Keratinocyte (primary cell): Measurements from ENCODE around the gene FNDC3A. TPM values are rescaled to one million over a fixed set of nuclear protein-coding genes. Genes with fewer than 3 reads are reported as not detected.

Experiments
- DNase-seq: peaks from one replicate; pipeline ENCODE4 v3.0.0-alpha.2; 2011; ENCODE audit warnings: low read depth, missing footprints, low spot score
- FAIRE-seq: peaks from 2 replicates; lab custom pipeline; 2011; peaks lifted over from hg19 to GRCh38; lab: Jason Lieb, UNC
- H2AFZ ChIP-seq: 2 replicates; pipeline ENCODE4 v1.6.0; 2012; ENCODE audit warnings: low read length, control low read depth, inconsistent platforms; ENCODE audit not compliant: control insufficient read depth
- H3K27ac ChIP-seq: 2 replicates; pipeline ENCODE4 v1.5.1; 2011; ENCODE audit warnings: low read length; ENCODE audit not compliant: control insufficient read depth, insufficient read depth
- H3K27me3 ChIP-seq: 3 replicates; pipeline ENCODE4 v1.6.0; 2011; ENCODE audit warnings: low read length; ENCODE audit not compliant: control insufficient read depth, insufficient read depth; ENCODE audit errors: extremely low read depth
- H3K36me3 ChIP-seq, 2 experiments: 2 replicates in 1 of 2; 3 replicates in 1 of 2; pipeline ENCODE4 v1.5.1; 2011; ENCODE audit warnings: low read length in 2 of 2, mild to moderate bottlenecking in 1 of 2; ENCODE audit not compliant: control insufficient read depth in 2 of 2, insufficient read depth in 2 of 2; ENCODE audit errors: extremely low read depth in 1 of 2
- H3K4me1 ChIP-seq: 3 replicates; pipeline ENCODE4 v1.5.1; 2011; ENCODE audit warnings: low read length; ENCODE audit not compliant: control insufficient read depth, insufficient read depth; ENCODE audit errors: extremely low read depth
- H3K4me2 ChIP-seq: 3 replicates; pipeline ENCODE4 v1.6.0; 2011; ENCODE audit warnings: low read depth, low read length; ENCODE audit not compliant: control insufficient read depth, insufficient read depth; ENCODE audit errors: extremely low read depth
- H3K4me3 ChIP-seq, 3 experiments: fragments of 200-600 bp in 1 of 3; sonication (generic) in 1 of 3; 2 replicates in 2 of 3; 3 replicates in 1 of 3; pipeline ENCODE4 v1.5.1; 2011 to 2016; ENCODE audit warnings: low read length in 3 of 3, mild to moderate bottlenecking in 3 of 3, control low read depth in 2 of 3, inconsistent platforms in 1 of 3, low read depth in 1 of 3, mixed read lengths in 1 of 3, mixed run types in 1 of 3, moderate library complexity in 1 of 3; ENCODE audit not compliant: control insufficient read depth in 2 of 3, insufficient read depth in 2 of 3; ENCODE audit errors: extremely low read depth in 1 of 3
- H3K79me2 ChIP-seq: 2 replicates; pipeline ENCODE4 v1.6.0; 2012; ENCODE audit warnings: low read length; ENCODE audit not compliant: control insufficient read depth, insufficient read depth
- H3K9ac ChIP-seq: 3 replicates; pipeline ENCODE4 v1.6.0; 2011; ENCODE audit warnings: low read length; ENCODE audit not compliant: control insufficient read depth, insufficient read depth; ENCODE audit errors: extremely low read depth
- H3K9me1 ChIP-seq: 3 replicates; pipeline ENCODE4 v1.6.0; 2011; ENCODE audit warnings: low read length; ENCODE audit not compliant: control insufficient read depth, insufficient read depth; ENCODE audit errors: extremely low read depth
- H3K9me3 ChIP-seq: 2 replicates; pipeline ENCODE4 v1.5.1; 2012; ENCODE audit warnings: low read depth, low read length; ENCODE audit not compliant: control insufficient read depth
- H4K20me1 ChIP-seq: 3 replicates; pipeline ENCODE4 v1.6.0; 2011; ENCODE audit warnings: low read length; ENCODE audit not compliant: control insufficient read depth, insufficient read depth; ENCODE audit errors: extremely low read depth
- CTCF ChIP-seq, 3 experiments: IDR thresholded peaks in 1 of 3; conservative IDR thresholded peaks in 1 of 3; optimal IDR thresholded peaks in 1 of 3; 2 replicates in 2 of 3; 3 replicates in 1 of 3; pipeline versions ENCODE3 to v1.5.1; 2011; ENCODE audit warnings: low read length in 3 of 3, mild to moderate bottlenecking in 3 of 3, moderate library complexity in 2 of 3, control low read depth in 1 of 3, inconsistent platforms in 1 of 3; ENCODE audit not compliant: insufficient read depth in 2 of 3; ENCODE audit errors: extremely low read depth in 1 of 3
- EZH2 ChIP-seq: IDR thresholded peaks from one replicate; pipeline ENCODE4 v1.6.1; 2012; ENCODE audit warnings: inconsistent platforms, mild to moderate bottlenecking, low read length, moderate library complexity
- dilution Hi-C: fragments of 300-500 bp; cut with MboI; formaldehyde crosslinking; loops from one replicate; pipeline ENCODE4 v1.7.0; 2020; ENCODE audit warnings: low sequenced_read_pairs; ENCODE audit not compliant: extremely low pct_ligation_motif_present
- polyA plus RNA-seq, 5 experiments: library from polyadenylated mRNA; depleted of rRNA in 3 of 5; stranded (reverse) in 3 of 5; stranded (forward) in 1 of 5; unstranded in 1 of 5; fragments of >200 nt; gene quantifications; 1 replicate in 1 of 5; 2 replicates in 3 of 5; 3 replicates in 1 of 5; pipeline versions ENCODE4 v1.2.1 to v1.2.3, GENCODE V29; 2011 to 2012; ENCODE audit warnings: missing spikeins in 2 of 5, low read depth in 1 of 5, low replicate concordance in 1 of 5

FNDC3A gene
- polyA plus RNA-seq, 1 donor (not counting 4 experiments of a cell fraction or from before 2014, with no cell fraction given): 28.4 TPM

GRCh38 chr13:49093376-49093775 is 117.7 kb downstream of the FNDC3A start:
- Histone ChIP-seq H3K9me1 (no peaks in the 10 kb centered on the region), H3K27me3 (no peaks in the 10 kb centered on the region), H3K9ac (no peak overlapping the region), H3K4me3 (no peak overlapping the region), H3K9me3 (no peaks in the 10 kb centered on the region), H3K4me2 (no peak overlapping the region), H2AFZ (no peak overlapping the region), H3K79me2 (no peaks in the 10 kb centered on the region), H4K20me1 (no peaks in the 10 kb centered on the region), H3K27ac (no peak overlapping the region), H3K4me1 (peaks cover 18% of the 10 kb centered on the region), H3K36me3 (no peaks in the 10 kb centered on the region)
- no peak for FAIRE-seq
- dilution Hi-C loops: no loop called here
- no peak for DNase-seq
- TF ChIP-seq EZH2 (no peak), CTCF (optimal IDR thresholded peaks at IDR 0.05 in 1 of 3, IDR thresholded peaks at IDR 0.05 in 1 of 3, conservative IDR thresholded peaks at IDR 0.05 in 1 of 3; ENCODE audit: extremely low read depth in 1 of 3, insufficient read depth in 2 of 3, low read length in 3 of 3) (no peak)

GRCh38 chr13:49097374-49097773 is 121.7 kb downstream of the FNDC3A start:
- dilution Hi-C loops: no loop called here
- H2AFZ ChIP-seq: peak overlapping the region; percentile 13
- peak; percentile 45 for DNase-seq
- peak overlapping the region; percentile 45 for H3K27ac ChIP-seq
- peak; percentile 89 for FAIRE-seq
- peaks cover 25% of the 10 kb centered on the region for H3K4me1 ChIP-seq
- H3K9me3 ChIP-seq: no peaks in the 10 kb centered on the region
- no peaks in the 10 kb centered on the region for H4K20me1 ChIP-seq
- no peaks in the 10 kb centered on the region for H3K79me2 ChIP-seq
- TF ChIP-seq EZH2 (no peak), CTCF (optimal IDR thresholded peaks at IDR 0.05 in 1 of 3, IDR thresholded peaks at IDR 0.05 in 1 of 3, conservative IDR thresholded peaks at IDR 0.05 in 1 of 3; ENCODE audit: extremely low read depth in 1 of 3, insufficient read depth in 2 of 3, low read length in 3 of 3) (no peak)
- no peaks in the 10 kb centered on the region for H3K9me1 ChIP-seq
- H3K4me2 ChIP-seq: peak overlapping the region; percentile 72
- H3K9ac ChIP-seq: no peak overlapping the region
- H3K27me3 ChIP-seq: no peaks in the 10 kb centered on the region
- no peaks in the 10 kb centered on the region for H3K36me3 ChIP-seq
- no peak overlapping the region for H3K4me3 ChIP-seq
